ENCODE measurements around the gene HEYL. TPM values are rescaled to one million over a fixed set of nuclear protein-coding genes. Genes with fewer than 3 reads are reported as not detected.

The HEYL gene
- total RNA-seq, 4 donors from 2014 or later: 9.4 to 64.0 (median 13.4) TPM

- Histone ChIP-seq H3K4me3 (no peak overlapping the region), H3K9me3 (no peaks in the 10 kb centered on the region), H3K4me1 (peaks cover 8 to 23% of the 10 kb centered on the region in 2 donors), H3K36me3 (no peaks in the 10 kb centered on the region), H3K27ac (peak overlapping the region; percentile 77 to 81), H3K27me3 (no peaks in the 10 kb centered on the region)
- intact Hi-C loops (cut with DNase I; ENCODE audit: low total_unique reads): no loop called here
- DNase-seq: no peak
- TF ChIP-seq, protein P1, sequence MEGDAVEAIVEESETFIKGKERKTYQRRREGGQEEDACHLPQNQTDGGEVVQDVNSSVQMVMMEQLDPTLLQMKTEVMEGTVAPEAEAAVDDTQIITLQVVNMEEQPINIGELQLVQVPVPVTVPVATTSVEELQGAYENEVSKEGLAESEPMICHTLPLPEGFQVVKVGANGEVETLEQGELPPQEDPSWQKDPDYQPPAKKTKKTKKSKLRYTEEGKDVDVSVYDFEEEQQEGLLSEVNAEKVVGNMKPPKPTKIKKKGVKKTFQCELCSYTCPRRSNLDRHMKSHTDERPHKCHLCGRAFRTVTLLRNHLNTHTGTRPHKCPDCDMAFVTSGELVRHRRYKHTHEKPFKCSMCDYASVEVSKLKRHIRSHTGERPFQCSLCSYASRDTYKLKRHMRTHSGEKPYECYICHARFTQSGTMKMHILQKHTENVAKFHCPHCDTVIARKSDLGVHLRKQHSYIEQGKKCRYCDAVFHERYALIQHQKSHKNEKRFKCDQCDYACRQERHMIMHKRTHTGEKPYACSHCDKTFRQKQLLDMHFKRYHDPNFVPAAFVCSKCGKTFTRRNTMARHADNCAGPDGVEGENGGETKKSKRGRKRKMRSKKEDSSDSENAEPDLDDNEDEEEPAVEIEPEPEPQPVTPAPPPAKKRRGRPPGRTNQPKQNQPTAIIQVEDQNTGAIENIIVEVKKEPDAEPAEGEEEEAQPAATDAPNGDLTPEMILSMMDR (IDR thresholded peaks at IDR 0.05): no peak
Observed at GRCh38 chr1:39645411-39646043, 6.1 kb upstream of the HEYL start.

- Histone ChIP-seq H3K27ac (no peak overlapping the region), H3K36me3 (no peaks in the 10 kb centered on the region), H3K4me1 (peaks cover 8 to 23% of the 10 kb centered on the region in 2 donors), H3K27me3 (no peaks in the 10 kb centered on the region), H3K9me3 (no peaks in the 10 kb centered on the region), H3K4me3 (no peak overlapping the region)
- TF ChIP-seq, protein P1 (IDR thresholded peaks at IDR 0.05): no peak
- no peak for TF ChIP-seq POLR2A (IDR thresholded peaks at IDR 0.05)
- intact Hi-C loops (cut with DNase I; ENCODE audit: low total_unique reads): no loop called here
- DNase-seq: no peak
Observed at GRCh38 chr1:39643705-39644104, 4.3 kb upstream of the HEYL start.

- intact Hi-C loops (cut with DNase I; ENCODE audit: low total_unique reads): no loop called here
- Histone ChIP-seq H3K36me3 (no peaks in the 10 kb centered on the region), H3K27ac (peak overlapping the region in 1 of 2 donors; percentile 49), H3K27me3 (no peaks in the 10 kb centered on the region), H3K4me1 (peaks cover 8 to 18% of the 10 kb centered on the region in 2 donors), H3K9me3 (no peaks in the 10 kb centered on the region), H3K4me3 (no peak overlapping the region)
- DNase-seq: peak; percentile 46 to 49
- TF ChIP-seq POLR2A (IDR thresholded peaks at IDR 0.05): no peak
- TF ChIP-seq, protein P1 (IDR thresholded peaks at IDR 0.05): no peak
Observed at GRCh38 chr1:39642796-39643195, 3.4 kb upstream of the HEYL start.

- no peaks in the 10 kb centered on the region for H3K9me3 ChIP-seq
- H3K4me3 ChIP-seq: no peak overlapping the region
- TF ChIP-seq, protein P1 (IDR thresholded peaks at IDR 0.05): no peak
- TF ChIP-seq POLR2A (IDR thresholded peaks at IDR 0.05): no peak
- intact Hi-C loops (cut with DNase I; ENCODE audit: low total_unique reads): no loop called here
- peaks cover 0 to 1% of the 10 kb centered on the region in 2 donors for H3K4me1 ChIP-seq
- H3K27ac ChIP-seq: no peak overlapping the region
- no peaks in the 10 kb centered on the region for H3K36me3 ChIP-seq
- H3K27me3 ChIP-seq: no peaks in the 10 kb centered on the region
- DNase-seq: no peak
Observed at GRCh38 chr1:39640861-39641260, 1.4 kb upstream of the HEYL start.

DNA sequence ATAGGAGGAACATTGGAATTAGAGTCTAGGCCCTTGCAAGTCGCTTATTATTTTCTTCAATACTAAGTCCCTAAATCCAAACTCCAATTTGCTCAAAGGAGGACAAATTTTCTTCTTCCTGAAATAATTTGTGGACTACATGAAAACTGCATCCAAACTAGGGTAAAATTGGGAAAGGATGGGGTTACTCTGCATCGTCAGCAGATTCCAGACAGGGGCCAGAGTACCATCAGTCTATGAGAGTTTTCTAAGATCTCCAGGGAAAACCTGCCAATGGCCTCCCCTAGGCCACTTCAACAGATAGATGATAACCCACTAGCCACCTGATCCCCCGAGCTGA is 508 bp downstream of the HEYL start:
- intact Hi-C loops (cut with DNase I; ENCODE audit: low total_unique reads): no loop called here
- Histone ChIP-seq H3K4me1 (no peaks in the 10 kb centered on the region), H3K27me3 (no peaks in the 10 kb centered on the region), H3K27ac (peak overlapping the region; percentile 76 to 87), H3K9me3 (no peaks in the 10 kb centered on the region), H3K4me3 (peak overlapping the region; percentile 41 to 66), H3K36me3 (no peaks in the 10 kb centered on the region)
- TF ChIP-seq, protein P1 (IDR thresholded peaks at IDR 0.05): no peak
- TF ChIP-seq POLR2A (IDR thresholded peaks at IDR 0.05): no peak
- DNase-seq: no peak
